Activated CD4-positive, alpha-beta T cell treated with anti-CD3 and anti-CD28 coated beads for 4 hours (primary cell): ENCODE measurements around the gene FAM163A.
"Not testable (repeated sequence)": the region's sequence is repeated elsewhere in the genome, so short reads cannot be mapped to it uniquely, and the experiment has no call there.

Experiments used
- DNase-seq, 2 donors: peaks; one replicate each; pipeline ENCODE4 v3.0.0-alpha.2; 2020

FAM163A gene

DNA sequence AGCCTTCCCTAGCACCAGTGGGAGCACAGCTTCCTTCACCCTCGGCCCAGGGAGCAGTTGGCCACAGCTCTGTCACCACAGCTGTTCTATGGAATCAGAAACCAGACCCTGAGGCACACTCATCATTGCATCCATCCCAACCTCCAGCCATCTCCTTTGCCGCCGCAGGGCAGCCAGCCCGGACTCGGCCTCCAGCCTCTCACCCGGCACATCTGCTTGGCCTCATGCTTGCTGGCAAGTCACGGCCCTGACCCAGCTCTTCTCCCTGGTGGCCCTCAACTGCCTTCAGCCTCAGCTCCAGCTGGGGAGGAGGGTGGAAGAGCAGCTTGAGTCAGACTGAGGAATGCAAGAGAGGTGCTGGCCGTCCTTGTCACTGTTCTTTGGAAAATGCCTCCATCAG is 74.7 kb downstream of the FAM163A start:
- no peak for DNase-seq

GRCh38 chr1:179818260-179818659 is 75.2 kb downstream of the FAM163A start:
- no peak for DNase-seq

DNA sequence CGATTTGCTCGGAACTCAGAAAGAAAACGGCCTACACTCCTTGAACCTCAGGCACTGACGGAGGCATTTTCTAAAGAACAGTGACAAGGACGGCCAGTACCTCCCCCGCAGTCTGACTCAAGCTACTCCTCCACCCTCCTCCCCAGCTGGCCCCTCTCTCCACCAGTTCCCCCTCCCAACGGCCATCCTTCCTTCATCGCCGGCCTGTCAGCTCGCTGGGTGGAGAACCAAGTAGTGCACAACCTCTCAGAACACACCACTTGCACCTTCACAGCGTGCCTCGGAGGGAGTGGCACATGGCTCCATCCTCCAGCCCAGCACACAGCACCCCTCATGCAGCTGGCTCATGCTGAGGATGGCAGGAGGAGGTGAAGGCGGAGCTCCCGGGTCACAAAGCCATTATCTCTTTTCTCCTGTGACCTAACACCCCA is 75.7 kb downstream of the FAM163A start:
- no peak for DNase-seq

DNA sequence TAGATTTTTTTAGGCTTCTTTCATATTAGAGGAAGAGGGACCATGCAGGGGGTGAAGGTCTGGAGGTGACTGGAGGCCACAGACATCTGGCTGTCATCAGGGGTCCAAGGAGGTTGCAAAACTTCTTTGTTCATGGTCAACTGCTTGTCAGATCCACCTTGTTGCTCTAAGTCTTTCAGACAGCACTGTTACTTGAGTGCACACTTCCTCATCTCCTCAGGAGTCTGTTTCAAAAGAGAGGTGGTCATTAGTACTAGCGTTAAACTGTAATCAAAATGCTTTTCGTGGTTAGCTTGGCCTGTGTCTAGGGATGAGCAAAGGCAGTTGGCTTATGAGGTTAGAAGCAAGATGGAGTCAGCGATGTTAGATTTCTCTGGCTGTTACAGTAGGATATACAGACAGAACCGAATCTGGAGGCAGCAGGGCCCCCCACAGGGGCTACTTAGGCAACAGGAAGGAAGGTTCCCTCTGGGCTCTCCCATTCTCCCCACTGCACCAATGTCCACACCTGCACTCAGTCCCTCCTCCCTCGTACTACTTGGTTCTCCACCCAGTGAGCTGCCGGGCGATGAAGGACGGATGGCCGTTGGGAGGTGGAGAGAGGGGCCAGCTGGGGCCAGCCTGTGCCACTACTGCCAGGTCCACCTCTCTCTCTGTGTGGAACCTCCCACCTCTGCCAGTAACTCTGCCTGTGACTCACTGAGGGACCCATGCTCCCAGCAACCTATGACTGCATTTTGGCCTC is 77.3 kb downstream of the FAM163A start:
- no peak for DNase-seq

GRCh38 chr1:179821524-179821923 is 78.4 kb downstream of the FAM163A start:
- DNase-seq, result no peak

- no peak for DNase-seq
These were observed 79.0 kb downstream of the FAM163A start for GRCh38 chr1:179822065-179822464.

DNA sequence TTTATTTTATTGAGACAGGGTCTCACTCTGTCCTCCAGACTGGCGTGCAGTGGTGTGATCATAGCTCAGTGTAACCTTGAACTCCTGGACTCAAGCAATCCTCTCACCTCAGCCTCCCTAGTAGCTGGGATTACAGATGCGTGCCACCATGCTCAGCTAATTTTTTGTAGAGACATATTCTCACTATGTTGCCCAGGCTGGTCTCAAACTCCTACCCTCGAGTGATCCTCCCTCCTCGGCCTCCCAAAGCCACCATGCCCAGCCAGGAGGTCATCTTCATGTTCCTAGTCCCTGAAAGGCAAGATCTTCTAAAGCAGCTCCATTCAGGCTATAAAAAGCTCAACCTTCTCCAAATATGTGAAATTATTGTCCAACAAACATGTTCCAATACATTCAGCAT is 80.6 kb downstream of the FAM163A start:
- no peak for DNase-seq

DNA sequence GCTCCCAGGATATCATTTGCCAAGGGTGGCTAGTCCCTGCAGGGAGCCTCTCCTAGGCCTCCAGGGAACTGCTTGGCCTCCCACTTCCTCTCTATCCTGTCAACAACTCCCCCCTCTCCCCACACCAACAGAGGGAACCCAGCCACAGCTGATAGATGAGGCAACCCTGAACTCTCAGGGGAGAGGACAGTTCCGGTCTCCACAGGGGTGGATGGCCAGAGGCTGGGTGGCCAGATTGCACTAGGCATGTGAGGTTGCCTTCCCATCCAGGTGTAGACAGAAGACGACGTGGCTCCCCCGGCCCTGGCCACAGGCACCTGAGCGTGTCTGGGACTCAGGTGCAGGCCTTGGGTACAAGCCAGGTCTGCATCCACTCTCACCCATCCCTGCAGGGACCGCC is 81.2 kb downstream of the FAM163A start:
- DNase-seq, result no peak

DNA sequence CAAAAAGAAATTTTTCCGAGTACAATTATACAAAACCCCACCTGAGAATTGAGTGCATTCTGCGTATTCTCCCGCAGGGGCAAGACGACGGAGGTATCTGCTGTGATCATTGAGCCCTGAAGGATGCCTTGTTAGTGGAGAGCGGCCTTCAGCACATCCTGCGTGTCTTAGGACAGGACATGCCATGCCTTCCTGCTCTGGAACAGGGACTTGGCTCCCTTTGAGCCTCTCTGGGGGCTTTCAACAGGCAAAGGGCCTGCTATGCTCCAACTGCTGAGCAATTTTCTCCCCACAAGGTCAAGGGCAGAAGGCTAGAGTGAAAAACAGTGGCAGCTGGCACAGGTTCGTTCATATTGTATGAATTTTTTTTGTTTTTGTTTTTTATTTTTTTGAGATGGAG is 82.1 kb downstream of the FAM163A start:
- no peak for DNase-seq

GRCh38 chr1:179825798-179826460 is 82.8 kb downstream of the FAM163A start:
- no peak for DNase-seq

- no peak for DNase-seq
These were observed 83.7 kb downstream of the FAM163A start for GRCh38 chr1:179826626-179827280.

GRCh38 chr1:179828554-179829110 is 85.5 kb downstream of the FAM163A start:
- DNase-seq, result no peak

DNA sequence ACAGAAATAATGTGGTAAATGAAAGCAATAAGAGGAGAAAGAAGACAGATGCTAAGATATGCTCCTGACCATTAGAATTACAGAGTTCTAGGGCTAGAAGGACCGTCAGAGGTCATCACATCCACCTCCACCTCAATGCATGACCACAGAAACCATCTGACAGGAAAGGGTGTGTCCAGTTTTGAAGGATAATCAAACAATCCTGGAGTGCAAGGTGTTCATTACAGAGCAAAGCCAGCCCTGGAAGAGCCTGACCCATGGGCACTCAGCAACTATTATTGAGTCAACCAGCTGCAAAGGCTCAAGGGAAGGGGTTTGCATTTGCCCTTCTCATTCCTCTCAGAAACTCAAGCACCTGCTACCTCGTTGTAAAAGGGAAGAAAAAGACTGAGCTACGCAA is 88.1 kb downstream of the FAM163A start:
- DNase-seq, result no peak

GRCh38 chr1:179831852-179832699 is 89.0 kb downstream of the FAM163A start:
- no peak for DNase-seq

- DNase-seq, result not testable (repeated sequence)
These were observed 93.8 kb downstream of the FAM163A start for GRCh38 chr1:179836686-179837445.

GRCh38 chr1:179840107-179840506 is 97.0 kb downstream of the FAM163A start:
- no peak for DNase-seq

DNA sequence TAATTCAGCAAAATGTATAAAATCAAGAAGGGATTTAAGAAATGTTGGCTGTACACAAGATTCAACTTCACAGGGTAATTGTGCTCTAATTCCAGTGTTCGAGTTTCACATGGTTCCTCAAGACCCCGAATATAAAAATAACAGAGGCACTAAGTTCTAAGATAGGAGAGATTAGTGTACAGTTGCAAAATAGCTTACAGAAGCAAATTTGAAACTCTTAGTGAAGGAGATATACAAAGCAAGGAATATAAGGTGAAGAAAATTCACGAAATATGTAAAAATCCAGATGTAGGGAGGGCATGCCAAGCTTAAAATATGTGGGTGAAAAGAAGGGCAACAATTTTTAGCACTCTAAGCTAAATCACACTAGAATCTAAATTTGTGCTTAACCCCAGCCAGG is 105.1 kb downstream of the FAM163A start:
- DNase-seq, result no peak

GRCh38 chr1:179853102-179853501 is 110.0 kb downstream of the FAM163A start:
- no peak for DNase-seq

GRCh38 chr1:179855831-179856230 is 112.7 kb downstream of the FAM163A start:
- not testable (repeated sequence) for DNase-seq

- no peak for DNase-seq
These were observed 113.2 kb downstream of the FAM163A start for GRCh38 chr1:179856296-179856695.

GRCh38 chr1:179857009-179857408 is 113.9 kb downstream of the FAM163A start:
- DNase-seq, result no peak

GRCh38 chr1:179860652-179861051 is 117.6 kb downstream of the FAM163A start:
- no peak for DNase-seq
